Germinal center (tissue), 1 donor: ENCODE results near the gene PRRT2.
A peak's percentile ranks its signal among the peaks of the same experiment; 100 is the strongest.

ENCODE experiments used
- DNase-seq: peaks from one replicate; pipeline ENCODE4 v3.0.0; 2012; ENCODE audit warnings: mixed read lengths, low spot score

Gene PRRT2

DNA sequence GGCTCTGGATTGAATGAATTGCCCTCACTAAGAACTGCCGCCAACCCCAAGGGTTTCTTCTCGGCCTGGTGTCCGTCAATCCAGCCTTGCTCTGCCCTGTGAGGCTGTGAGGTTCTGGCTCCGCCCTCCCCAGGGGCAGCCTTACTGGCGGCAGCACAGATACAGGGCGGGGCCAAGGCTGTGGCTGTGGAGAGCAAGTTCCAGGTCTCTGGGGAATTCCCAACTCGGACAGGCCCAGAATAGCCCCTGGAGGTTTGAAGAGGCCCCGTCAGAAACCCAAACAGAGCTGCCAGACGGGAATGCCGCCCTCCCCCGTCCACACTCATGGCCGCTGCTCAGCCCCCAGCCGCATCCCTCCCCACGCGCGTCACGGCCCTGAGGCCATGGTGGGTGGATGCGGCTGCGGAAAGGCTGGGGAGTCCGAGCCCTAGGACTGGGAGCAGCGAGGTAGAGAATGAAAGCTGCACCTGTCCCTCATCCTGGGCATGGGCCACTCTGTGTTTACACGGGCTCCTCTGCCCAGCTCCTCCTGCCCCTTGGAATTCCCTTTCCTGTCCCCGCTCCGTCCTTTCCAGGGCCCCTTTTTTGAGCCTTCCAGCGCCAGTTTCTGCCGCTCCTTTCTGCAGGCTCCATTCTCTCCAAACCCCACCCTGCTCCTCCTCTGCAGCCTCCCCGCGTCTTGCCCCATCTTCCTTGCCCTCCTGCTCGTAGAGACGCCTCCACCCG, 660 bp upstream of the PRRT2 start:
- no peak for DNase-seq

DNA sequence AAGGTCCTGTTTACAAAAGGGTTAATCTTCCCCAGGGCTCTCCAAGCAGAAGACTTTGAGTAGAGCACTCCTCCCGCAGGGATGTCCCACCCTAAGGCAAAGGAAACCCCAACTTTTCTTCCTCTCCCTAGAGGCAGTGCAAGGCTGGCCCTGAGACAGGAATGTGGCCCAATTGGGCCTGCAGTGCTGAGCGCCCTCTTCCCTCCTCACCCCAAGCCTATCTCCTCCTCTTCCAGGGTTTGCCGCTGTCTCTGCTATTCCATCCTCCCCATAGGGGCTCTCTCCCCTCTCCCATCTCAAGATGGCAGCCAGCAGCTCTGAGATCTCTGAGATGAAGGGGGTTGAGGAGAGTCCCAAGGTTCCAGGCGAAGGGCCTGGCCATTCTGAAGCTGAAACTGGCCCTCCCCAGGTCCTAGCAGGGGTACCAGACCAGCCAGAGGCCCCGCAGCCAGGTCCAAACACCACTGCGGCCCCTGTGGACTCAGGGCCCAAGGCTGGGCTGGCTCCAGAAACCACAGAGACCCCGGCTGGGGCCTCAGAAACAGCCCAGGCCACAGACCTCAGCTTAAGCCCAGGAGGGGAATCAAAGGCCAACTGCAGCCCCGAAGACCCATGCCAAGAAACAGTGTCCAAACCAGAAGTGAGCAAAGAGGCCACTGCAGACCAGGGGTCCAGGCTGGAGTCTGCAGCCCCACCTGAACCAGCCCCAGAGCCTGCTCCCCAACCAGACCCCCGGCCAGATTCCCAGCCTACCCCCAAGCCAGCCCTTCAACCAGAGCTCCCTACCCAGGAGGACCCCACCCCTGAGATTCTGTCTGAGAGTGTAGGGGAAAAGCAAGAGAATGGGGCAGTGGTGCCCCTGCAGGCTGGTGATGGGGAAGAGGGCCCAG, 1.0 kb downstream of the PRRT2 start:
- no peak for DNase-seq

DNA sequence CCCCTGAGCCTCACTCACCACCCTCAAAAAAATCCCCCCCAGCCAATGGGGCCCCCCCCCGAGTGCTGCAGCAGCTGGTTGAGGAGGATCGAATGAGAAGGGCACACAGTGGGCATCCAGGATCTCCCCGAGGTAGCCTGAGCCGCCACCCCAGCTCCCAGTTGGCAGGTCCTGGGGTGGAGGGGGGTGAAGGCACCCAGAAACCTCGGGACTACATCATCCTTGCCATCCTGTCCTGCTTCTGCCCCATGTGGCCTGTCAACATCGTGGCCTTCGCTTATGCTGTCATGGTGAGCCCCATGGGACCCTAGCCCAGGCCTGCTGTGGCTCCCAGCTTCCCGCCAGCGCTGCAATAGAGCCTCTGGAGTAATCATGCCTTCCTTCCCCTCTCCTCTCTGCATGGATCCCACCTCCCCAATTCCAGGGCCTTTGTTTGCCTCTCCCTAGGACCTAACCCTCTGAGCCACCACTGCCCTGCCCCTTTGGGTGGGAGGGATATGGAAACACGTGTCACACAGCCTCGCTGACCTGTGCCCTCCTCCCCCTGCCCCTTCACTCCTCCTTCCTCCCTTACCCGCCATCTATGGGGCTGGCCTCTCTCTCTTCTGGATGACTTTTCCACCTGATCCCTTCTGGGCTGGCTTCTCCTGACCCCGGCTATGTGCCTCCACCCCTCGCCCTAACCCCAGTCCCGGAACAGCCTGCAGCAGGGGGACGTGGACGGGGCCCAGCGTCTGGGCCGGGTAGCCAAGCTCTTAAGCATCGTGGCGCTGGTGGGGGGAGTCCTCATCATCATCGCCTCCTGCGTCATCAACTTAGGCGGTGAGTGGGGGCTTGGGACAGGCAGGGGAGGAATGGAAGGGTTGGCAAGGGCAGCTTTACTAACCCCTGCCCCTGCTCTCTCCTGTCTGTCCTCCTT, 1.9 kb downstream of the PRRT2 start:
- DNase-seq = no peak

DNA sequence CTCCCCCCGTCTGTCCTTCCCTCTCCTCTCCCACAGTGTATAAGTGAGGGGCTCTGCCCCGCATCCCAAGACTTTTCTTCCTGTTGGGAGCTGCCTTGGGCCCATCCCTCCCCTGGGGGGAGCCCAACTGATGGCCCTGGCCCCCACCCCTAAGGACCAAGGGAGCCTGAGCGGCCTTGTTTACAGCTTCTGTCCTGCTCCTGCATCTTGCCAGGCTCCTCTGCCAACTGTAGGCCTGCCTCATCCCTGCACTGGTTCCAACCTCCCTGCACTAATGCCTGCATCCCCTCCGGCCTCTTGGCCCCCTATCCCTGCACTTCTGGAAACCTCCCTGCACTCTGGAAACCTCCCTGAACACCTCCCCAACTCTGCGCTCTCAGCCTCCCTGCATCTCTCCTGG, 2.6 kb downstream of the PRRT2 start:
- no peak for DNase-seq

DNA sequence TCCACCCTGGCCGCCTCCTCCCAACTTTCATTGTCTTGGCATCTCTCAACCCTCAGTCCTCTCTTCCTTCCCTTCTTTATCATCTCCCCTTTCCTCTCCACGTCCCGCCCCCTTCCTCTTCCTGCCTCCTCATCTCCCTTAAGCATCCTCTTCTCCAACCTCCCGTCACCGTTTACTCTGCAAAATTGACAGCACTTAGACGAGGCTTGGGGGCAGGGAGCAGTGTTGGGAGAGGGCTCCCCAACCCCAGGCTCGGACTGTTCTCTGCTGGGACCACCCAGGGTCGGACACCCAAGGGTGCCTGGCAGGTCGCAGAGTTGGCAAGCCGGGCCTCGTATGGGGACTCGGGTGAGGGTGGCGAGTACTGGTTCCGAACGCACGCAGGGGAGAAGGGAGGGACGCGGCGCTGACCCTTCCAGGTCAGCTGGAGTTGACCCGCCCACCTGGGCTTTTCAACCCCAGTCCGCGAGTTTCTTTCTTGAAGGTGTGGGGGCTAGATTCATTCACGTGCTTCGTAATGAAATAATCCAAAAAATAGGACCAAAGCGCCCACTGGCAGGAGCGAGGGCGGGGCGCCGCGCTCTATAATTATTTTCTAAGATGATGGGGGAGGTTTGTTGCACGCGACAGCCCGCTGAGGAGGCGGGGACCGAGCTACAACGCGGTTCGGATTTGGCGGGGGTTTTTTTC, 3.2 kb downstream of the PRRT2 start:
- DNase-seq = no peak

DNA sequence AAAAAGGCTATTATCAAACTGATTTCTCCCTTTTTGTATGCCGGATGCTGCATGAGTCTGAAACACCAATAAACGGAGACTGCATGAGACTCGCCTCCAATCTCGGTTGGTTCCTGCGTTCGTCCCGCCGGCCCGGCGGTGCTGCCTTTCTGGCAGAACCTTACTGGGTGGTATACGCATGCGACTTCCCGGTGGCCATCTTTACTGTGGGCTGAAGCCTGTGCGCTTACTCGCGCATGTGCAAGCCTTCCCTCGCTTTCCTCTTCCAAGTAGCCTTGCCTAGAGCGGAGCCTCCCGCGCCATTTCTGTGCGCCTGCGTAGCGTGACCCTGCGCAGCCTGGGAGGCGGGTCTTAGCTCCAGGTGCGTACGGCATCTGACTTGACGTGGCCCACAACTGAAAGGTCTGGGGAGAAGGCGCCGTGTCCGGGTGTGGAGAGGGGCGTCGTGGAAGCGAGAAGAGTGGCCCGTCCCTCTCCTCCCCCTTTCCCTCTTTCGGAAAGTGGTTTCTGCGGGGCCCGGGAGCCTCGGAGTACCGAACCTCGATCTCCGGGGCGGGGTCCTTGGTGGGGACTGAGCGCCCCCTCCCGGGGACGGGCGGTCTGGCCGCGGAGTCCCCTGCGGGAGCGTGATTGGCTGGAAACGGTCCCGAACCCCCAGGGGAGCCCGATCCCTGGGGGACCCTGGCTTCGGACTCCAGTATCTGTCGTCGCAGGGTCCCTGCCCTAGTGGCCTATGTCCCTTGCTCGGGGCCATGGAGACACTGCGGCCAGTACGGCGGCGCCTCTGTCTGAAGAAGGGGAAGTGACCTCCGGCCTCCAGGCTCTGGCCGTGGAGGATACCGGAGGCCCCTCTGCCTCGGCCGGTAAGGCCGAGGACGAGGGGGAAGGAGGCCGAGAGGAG, 4.0 kb downstream of the PRRT2 start, which contains the start of gene PAGR1:
Gene PAGR1 (plus strand): TSS at position 360 of the 901 bp plus-strand sequence. CDS start 374 bp downstream, at position 734.
- DNase-seq = peak; percentile 96

DNA sequence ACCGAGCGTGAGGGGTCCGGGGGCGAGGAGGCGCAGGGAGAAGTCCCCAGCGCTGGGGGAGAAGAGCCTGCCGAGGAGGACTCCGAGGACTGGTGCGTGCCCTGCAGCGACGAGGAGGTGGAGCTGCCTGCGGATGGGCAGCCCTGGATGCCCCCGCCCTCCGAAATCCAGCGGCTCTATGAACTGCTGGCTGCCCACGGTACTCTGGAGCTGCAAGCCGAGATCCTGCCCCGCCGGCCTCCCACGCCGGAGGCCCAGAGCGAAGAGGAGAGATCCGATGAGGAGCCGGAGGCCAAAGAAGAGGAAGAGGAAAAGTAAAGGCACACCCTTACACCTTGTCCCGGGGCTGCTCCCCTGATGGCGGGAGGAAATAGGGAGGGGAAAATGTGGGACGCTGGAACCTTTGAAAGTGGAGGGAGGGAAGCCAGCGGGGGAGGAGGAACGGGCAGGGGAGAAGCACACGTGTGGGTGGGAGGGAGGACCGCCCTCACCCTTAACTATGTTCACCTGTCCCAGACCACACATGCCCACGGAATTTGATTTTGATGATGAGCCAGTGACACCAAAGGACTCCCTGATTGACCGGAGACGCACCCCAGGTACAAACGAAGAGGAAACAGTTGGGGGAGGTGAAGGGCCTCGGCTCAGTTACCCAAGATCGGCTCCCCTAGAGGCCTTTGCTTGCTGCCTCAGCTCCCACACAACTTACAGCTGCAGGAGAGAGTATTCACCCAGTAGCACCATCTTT, 4.9 kb downstream of the PRRT2 start:
- DNase-seq = peak; percentile 59

DNA sequence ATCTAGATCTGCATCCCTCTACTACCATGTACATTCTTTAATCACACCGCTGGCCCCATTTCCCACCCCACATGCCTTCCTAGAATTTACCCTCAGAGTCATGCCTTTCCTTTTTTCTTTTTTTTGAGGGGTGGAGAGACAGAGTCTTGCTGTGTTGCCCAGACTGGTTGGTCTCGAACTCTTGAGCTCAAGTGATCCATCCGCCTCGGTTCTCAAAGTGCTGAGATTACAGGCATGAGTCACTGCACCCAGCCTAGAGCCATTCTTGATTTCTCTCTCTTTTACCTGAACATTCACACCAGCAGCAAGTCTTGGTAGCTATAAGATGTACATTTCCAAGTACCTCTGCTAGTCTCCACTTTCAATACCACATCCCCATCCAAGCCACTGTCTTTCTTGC, 6.1 kb downstream of the PRRT2 start:
- no peak for DNase-seq

DNA sequence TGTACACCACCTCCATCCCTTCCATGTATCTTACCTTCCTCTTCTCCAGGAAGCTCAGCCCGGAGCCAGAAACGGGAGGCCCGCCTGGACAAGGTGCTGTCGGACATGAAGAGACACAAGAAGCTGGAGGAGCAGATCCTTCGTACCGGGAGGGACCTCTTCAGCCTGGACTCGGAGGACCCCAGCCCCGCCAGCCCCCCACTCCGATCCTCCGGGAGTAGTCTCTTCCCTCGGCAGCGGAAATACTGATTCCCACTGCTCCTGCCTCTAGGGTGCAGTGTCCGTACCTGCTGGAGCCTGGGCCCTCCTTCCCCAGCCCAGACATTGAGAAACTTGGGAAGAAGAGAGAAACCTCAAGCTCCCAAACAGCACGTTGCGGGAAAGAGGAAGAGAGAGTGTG, 7.5 kb downstream of the PRRT2 start:
- DNase-seq = no peak

DNA sequence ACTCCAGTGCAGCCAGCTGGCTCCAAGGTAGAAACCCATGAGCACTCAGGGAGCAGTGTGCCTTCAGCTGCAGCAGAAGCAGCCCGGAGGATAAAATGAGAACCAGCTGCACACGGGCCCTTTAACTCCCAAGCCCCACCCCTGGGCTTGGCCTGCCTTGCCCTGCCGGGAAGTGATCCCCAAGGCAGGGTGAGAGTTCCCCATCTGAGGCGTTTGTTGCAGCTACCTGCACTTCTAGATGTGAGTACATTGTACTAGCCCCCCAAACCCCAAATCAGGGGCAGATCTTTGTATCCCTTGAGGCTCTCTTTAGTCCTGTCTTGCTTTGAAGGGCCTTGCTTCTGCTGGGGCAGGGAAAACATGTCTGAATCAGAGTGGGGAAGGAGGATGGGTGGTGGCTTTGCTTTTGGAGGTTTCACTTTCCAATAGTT, 8.3 kb downstream of the PRRT2 start, which contains the start of gene MVP:
Gene MVP (plus strand): TSS at position 192 of the 431 bp plus-strand sequence. CDS start 10,088 bp downstream, outside the sequence.
- DNase-seq = peak; percentile 79

DNA sequence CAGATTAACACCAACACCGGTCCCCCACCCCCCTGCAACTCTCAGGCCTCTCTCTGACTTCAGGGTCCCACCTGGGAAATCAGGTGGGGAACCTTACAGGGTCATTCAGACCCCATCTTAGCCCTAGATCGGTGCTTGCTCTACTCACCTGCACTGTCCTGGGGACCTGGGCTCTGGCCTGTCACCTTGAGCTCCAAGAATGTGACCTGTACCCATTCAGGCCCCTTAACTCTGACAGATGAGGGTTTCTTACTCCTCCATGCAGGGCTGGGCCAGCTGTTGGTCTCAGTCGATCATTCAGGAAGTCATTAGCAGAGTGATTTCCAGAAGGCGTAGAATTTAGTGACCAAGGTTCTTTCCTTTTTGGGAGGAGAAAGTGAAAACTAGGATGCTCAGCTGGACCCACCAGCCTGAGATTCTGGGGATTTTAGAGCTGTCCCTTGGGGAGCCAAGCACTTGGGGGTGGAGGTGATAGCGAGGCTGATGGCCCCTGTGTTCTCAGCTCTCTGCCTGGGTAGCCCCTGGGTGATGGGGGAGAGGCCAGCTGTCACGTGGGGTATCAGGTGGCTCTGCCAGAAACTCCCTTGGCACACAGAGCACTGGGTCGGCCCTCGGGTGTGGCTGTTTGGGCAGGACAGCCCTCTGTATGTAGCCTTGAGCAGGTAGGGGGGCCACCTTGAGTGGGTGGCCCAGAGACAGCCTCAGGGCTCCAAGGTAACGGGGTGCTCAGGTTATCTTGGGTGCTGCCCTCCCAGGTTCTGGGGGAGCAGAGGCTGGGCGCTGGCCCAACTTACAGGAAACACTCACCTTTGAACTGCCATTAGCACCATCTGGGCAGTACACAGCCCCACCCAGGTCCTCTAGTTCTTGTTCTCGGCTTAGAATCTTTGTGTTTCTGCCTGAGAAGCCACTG, 9.0 kb downstream of the PRRT2 start:
- DNase-seq = no peak

DNA sequence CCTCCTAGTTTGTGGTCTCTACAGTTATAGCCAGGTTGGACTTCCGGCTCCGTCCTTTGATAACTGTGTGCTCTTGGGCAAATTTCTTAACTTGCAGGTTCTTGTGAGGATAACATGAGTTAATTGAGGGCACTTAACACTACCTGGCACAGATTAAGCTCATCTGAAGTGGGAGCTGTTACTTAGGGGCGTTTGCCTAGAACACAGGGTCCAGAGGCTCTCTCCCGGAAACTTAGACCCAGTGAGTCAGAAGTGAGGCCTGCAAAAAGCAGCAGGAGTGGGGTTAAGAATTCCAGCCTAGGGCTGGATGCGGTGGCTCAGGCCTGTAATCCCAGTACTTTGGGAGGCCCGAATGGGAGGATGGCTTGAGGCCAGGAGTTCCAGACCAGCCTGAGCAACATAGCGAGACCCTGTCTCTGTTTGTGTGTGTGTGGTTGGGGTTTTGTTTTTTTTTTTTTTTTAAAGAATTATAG, 9.7 kb downstream of the PRRT2 start:
- no peak for DNase-seq

DNA sequence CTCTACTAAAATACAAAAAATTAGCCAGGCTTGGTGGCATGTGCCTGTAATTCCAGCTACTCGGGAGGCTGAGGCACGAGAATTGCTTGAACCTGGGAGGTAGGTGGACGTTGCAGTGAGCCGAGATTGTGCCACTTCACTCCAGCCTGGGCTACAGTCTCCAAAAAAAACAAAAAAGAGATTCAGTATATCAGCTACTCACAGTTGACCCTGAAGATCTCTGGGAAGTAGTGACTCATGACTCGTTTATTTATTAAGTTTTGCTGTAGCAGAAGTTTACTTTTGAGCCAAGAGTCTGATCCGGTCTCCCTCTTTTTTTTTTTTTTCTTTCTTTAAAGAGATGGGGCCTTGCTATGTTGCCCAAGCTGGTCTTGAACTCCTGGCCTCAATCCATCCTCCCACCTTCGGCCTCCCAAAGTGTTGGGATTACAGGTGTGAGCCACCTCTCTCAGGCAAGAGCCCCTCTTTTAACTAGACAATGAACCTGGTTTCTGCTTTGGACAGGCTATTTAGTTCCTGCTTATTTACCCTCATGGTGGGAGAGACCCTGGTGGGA, 12.7 kb downstream of the PRRT2 start:
- no peak for DNase-seq

DNA sequence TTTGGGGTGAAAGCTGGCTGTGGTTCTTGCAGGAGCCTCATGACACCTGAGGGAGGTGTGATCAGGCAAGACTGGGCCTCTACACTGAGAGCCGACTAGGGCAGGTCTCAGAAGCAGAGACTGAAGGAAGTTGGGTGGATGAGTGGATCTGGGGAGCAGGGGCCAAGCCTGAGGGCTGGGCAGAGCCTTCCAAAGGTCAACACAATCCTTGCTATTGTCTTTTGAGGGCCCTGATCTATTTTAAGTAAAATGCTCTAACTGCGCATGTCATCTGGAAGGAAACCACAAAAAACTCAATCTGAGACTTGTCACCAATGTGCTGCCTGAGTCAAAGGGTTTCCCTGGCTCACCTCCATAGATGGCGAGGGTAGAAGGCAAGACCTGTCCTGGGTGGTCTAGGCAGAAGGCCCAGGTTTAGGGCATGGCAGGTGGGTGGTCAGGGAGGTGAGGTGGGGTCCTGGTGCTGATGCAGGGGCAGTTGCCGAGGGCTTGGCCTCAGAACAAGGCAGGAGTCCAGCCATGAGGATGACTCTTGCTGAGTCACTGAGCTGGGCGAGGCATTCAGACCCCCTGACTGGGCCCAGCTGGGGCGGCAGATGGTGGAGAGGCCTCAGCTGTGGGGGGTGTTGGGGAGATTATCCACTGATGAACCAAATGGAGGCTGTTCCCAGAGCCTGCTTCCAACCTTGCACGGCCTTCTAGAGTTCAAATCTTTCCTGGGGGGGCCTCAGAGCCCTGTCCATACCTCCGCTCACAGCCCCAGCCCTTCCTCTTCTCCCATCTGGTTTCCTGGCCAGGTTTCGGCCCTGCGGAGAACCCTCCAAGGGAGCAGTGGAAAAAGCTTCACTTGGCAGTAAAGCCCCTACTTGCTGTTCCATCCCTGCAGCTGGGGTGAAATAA, 13.4 kb downstream of the PRRT2 start:
- no peak for DNase-seq

DNA sequence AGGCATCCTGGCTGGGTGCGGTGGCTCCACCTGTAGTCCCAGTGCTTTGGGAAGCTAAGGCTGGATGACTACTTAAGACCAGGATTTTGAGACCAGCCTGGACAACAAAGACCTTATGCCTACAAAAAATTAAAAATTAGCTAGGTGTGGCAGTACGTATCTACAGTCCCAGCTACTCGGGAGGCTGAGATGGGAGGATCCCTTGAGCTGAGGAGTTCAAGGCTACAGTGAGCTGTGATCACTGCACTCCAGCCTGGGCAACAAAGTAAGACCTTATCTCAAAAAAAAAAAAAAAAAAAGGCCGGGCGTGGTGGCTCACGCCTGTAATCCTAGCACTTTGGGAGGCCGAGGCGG, 14.3 kb downstream of the PRRT2 start:
- DNase-seq = no peak

DNA sequence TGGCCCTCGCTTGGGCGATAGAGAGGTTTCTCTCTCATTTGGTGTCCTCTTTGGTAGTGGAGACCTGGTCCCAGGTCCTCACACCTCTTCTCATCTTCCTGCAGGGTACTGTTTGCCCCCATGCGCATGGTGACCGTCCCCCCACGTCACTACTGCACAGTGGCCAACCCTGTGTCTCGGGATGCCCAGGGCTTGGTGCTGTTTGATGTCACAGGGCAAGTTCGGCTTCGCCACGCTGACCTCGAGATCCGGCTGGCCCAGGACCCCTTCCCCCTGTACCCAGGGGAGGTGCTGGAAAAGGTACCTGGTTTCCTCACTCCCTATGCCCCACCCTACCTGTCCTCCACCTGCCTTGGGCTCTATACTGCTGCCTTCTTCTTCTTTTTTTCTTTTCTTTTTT, 18.8 kb downstream of the PRRT2 start:
- no peak for DNase-seq

DNA sequence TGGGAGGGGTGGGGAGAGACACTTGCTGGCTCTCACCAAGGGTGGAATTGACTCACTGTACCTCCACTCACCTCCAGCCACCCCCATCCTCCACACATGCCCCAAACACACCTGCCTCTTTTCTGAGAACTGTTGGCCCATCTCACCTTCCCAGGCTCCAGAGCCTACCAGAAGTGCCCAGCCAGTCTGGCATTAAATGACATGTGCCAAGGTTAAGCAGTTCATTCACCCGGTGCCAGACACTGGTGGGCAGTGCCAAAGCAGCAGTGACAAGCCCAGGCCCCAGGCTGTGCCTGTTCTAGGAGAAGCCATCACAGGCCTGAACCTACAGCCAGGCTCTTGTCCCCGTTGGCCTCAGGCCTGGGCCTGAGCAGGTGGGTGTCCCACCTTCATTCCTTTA, 19.5 kb downstream of the PRRT2 start:
- DNase-seq = no peak
